Ishikawa (cell line): ENCODE results near the gene NYNRIN.

Source experiments
- CEBPB ChIP-seq: IDR thresholded peaks from 2 replicates; pipeline ENCODE4 v1.6.1; 2012
- CREB1 ChIP-seq: IDR thresholded peaks from 2 replicates; pipeline ENCODE4 v1.6.1; 2012; ENCODE audit warnings: low read depth
- EGR1 ChIP-seq: IDR thresholded peaks from 2 replicates; pipeline ENCODE4 v1.6.1; 2012
- EP300 ChIP-seq: IDR thresholded peaks from 2 replicates; pipeline ENCODE4 v1.6.1; 2012; ENCODE audit warnings: borderline replicate concordance
- FOXM1 ChIP-seq: IDR thresholded peaks from 2 replicates; pipeline ENCODE4 v1.6.1; 2012; ENCODE audit warnings: low read depth, borderline replicate concordance
- MAX ChIP-seq: IDR thresholded peaks from 2 replicates; pipeline ENCODE4 v1.6.1; 2012
- NFIC ChIP-seq: IDR thresholded peaks from 2 replicates; pipeline ENCODE4 v1.6.1; 2012
- RAD21 ChIP-seq: IDR thresholded peaks from 2 replicates; pipeline ENCODE4 v1.6.1; 2012; ENCODE audit warnings: low read depth
- TAF1 ChIP-seq: IDR thresholded peaks from 2 replicates; pipeline ENCODE4 v1.6.1; 2012; ENCODE audit warnings: low read depth, mild to moderate bottlenecking
- TCF12 ChIP-seq: IDR thresholded peaks from 2 replicates; pipeline ENCODE4 v1.6.1; 2012; ENCODE audit warnings: low read depth
- TEAD4 ChIP-seq: IDR thresholded peaks from 2 replicates; pipeline ENCODE4 v1.6.1; 2012
- YY1 ChIP-seq: IDR thresholded peaks from 2 replicates; pipeline ENCODE4 v1.6.1; 2012; ENCODE audit warnings: low read depth
- ZBTB7A ChIP-seq: IDR thresholded peaks from 2 replicates; pipeline ENCODE4 v1.6.1; 2012; ENCODE audit warnings: low read depth
- TF ChIP-seq, protein P1 (sequence below): IDR thresholded peaks from 2 replicates; pipeline ENCODE4 v1.6.1; 2012; ENCODE audit warnings: low read depth, mild to moderate bottlenecking
- TF ChIP-seq, protein P2 (sequence below): IDR thresholded peaks from 2 replicates; pipeline ENCODE4 v1.6.1; 2012

Gene NYNRIN

DNA sequence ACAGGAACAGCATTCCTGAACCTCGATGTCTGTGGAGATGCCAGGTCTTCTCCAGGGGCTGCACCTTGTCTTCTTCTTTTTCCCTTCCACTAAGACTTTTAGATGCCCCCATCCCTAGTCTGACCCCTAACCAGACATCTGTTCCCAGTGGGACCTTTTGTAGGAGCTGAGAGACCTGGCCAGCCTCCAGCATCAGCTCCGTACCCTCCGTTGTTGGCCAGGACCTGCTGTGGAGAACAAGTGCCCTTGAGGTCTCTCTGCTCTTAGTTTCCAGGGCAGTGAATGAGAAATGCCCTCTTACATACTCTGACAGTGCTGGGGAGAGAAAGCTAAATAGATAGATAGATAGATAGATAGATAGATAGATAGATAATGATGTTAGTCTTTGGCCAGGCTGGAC lies 60.5 kb downstream of the NYNRIN start:
- no peak for TF ChIP-seq EP300
- no peak for TF ChIP-seq EGR1
- TF ChIP-seq ZBTB7A = no peak
- TF ChIP-seq, protein P1, sequence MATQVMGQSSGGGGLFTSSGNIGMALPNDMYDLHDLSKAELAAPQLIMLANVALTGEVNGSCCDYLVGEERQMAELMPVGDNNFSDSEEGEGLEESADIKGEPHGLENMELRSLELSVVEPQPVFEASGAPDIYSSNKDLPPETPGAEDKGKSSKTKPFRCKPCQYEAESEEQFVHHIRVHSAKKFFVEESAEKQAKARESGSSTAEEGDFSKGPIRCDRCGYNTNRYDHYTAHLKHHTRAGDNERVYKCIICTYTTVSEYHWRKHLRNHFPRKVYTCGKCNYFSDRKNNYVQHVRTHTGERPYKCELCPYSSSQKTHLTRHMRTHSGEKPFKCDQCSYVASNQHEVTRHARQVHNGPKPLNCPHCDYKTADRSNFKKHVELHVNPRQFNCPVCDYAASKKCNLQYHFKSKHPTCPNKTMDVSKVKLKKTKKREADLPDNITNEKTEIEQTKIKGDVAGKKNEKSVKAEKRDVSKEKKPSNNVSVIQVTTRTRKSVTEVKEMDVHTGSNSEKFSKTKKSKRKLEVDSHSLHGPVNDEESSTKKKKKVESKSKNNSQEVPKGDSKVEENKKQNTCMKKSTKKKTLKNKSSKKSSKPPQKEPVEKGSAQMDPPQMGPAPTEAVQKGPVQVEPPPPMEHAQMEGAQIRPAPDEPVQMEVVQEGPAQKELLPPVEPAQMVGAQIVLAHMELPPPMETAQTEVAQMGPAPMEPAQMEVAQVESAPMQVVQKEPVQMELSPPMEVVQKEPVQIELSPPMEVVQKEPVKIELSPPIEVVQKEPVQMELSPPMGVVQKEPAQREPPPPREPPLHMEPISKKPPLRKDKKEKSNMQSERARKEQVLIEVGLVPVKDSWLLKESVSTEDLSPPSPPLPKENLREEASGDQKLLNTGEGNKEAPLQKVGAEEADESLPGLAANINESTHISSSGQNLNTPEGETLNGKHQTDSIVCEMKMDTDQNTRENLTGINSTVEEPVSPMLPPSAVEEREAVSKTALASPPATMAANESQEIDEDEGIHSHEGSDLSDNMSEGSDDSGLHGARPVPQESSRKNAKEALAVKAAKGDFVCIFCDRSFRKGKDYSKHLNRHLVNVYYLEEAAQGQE = no peak
- TF ChIP-seq FOXM1 = no peak
- TF ChIP-seq CEBPB = no peak
- TF ChIP-seq RAD21 = no peak
- TF ChIP-seq TCF12 = no peak
- TF ChIP-seq MAX = no peak
- no peak for TF ChIP-seq TEAD4
- no peak for TF ChIP-seq NFIC
- no peak for TF ChIP-seq TAF1
- TF ChIP-seq YY1 = no peak
- TF ChIP-seq, protein P2, sequence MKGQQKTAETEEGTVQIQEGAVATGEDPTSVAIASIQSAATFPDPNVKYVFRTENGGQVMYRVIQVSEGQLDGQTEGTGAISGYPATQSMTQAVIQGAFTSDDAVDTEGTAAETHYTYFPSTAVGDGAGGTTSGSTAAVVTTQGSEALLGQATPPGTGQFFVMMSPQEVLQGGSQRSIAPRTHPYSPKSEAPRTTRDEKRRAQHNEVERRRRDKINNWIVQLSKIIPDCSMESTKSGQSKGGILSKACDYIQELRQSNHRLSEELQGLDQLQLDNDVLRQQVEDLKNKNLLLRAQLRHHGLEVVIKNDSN = no peak
- TF ChIP-seq CREB1 = no peak

- TF ChIP-seq EP300 = no peak
- no peak for TF ChIP-seq MAX
- TF ChIP-seq ZBTB7A = no peak
- no peak for TF ChIP-seq RAD21
- no peak for TF ChIP-seq TEAD4
- TF ChIP-seq, protein P2 = no peak
- no peak for TF ChIP-seq TCF12
- no peak for TF ChIP-seq EGR1
- TF ChIP-seq FOXM1 = no peak
- TF ChIP-seq NFIC = no peak
- no peak for TF ChIP-seq YY1
- TF ChIP-seq CEBPB = no peak
- TF ChIP-seq CREB1 = no peak
- TF ChIP-seq TAF1 = no peak
- TF ChIP-seq, protein P1 = no peak
Measured at GRCh38 chr14:24461336-24461735, 62.5 kb downstream of the NYNRIN start.

GRCh38 chr14:24463017-24463883 lies 64.4 kb downstream of the NYNRIN start:
- TF ChIP-seq MAX (no peak), TCF12 (no peak), FOXM1 (no peak), YY1 (no peak), TEAD4 (no peak), RAD21 (no peak), TAF1 (no peak), ZBTB7A (no peak)
- TF ChIP-seq, protein P2 = no peak

DNA sequence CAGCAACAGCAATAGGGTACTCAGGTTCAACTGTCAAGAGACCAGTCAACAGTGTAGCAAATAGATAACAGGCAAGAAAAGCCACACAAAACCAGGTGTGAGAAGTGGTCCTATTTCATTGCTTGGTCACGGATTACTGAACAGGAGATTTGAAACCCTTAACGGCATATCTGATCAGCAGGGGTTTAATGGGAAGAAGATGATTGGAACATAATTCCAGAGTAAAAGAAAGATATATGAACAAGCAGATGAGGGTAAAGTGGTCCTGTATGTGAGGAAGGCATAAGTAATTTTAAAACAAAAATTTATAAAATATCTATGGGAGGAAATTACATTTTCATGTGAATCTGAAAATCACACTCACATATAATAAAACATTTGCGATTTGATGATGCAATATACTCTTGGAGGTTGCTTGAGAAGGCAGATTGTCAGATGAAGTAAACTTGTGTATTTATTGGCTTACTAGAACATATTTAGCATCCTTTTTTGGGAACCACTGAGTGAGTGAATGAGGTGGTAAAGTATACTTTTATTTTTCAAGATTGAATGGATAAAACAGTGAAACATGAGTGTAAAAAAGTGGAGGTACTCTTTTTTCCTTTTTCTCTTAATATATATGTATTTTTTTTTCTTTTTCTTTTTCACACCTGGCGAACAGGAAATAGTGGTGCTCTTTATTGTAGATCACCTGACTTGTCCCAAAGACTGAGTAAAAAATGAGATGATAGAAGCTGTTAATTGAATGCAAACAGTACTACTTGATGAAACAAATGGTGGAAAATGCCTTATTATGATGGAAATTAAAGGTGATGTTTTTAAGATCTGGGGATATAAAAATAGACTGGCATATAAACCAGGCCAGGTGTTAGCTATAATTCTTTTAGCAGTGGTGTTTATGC lies 65.3 kb downstream of the NYNRIN start:
- TF ChIP-seq TEAD4 = no peak
- no peak for TF ChIP-seq TAF1
- no peak for TF ChIP-seq RAD21
- TF ChIP-seq, protein P2 = no peak
- no peak for TF ChIP-seq MAX
- no peak for TF ChIP-seq EP300
- TF ChIP-seq NFIC = no peak
- TF ChIP-seq, protein P1 = no peak
- TF ChIP-seq ZBTB7A = no peak
- no peak for TF ChIP-seq TCF12
- TF ChIP-seq EGR1 = no peak
- TF ChIP-seq CEBPB = no peak
- TF ChIP-seq CREB1 = no peak
- no peak for TF ChIP-seq FOXM1
- no peak for TF ChIP-seq YY1
